Esophagus squamous epithelium (tissue), 4 donors: ENCODE measurements around the gene SPINT1.

Experiments used
- CTCF ChIP-seq, 6 experiments: fragments of 450-650 bp in 4 of 6; fragments of 200-600 bp in 2 of 6; sonication (generic) in 2 of 6; IDR thresholded peaks; one replicate each; pipeline ENCODE4 v1.5.1; 2016 to 2019; ENCODE audit warnings: antibody characterized with exemption in 6 of 6, mild to moderate bottlenecking in 4 of 6, moderate library complexity in 4 of 6
- POLR2A ChIP-seq, 4 donors: fragments of 450-650 bp; IDR thresholded peaks; one replicate each; pipeline ENCODE4 v1.6.1; 2017; ENCODE audit warnings: antibody characterized with exemption in 4 of 4, mild to moderate bottlenecking in 4 of 4, moderate library complexity in 3 of 4

DNA sequence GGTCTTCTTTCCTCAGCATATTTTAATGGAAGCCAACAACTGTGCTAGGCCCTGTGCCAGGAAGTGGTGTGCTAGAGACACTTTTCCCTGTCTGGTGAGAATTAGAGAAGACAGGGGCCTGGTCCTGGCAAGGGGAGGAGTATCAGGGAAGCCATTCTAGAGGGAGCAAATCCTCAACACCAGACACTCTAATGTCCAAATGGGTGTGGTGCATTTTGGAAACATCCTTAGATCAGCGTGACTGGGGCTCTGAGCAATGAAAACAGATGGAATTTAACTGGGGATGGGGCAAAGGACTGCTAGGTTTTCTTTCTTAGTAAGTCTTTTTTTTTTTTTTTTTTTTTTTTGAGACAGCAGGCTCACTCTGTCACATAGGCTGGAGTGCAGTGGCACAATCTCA is 42.7 kb downstream of the SPINT1 start:
- TF ChIP-seq POLR2A (IDR thresholded peaks at IDR 0.05) (no peak), CTCF (IDR thresholded peaks at IDR 0.05) (no peak)
